Activated naive CD4-positive, alpha-beta T cell treated with anti-CD3 and anti-CD28 coated beads, Interleukin-2, amount 50 U/mL, for 72 hours (primary cell): ENCODE measurements around the gene B4GALNT3. TPM values are rescaled to one million over a fixed set of nuclear protein-coding genes. Genes with fewer than 3 reads are reported as not detected.

Source experiments
- ATAC-seq, 2 donors: fragments of 150-1000 bp; cut with Tn5 transposase; 2 replicates each; pipeline ENCODE4 v1.10.0; 2021; ENCODE audit warnings: mild to moderate bottlenecking in 2 of 2, moderate library complexity in 2 of 2
- DNase-seq, 2 donors: peaks; one replicate each; pipeline ENCODE4 v3.0.0; 2021 to 2022; ENCODE audit warnings: low spot score in 2 of 2
- H3K27ac Mint-ChIP-seq, 2 donors: one replicate each; pipeline ENCODE4 v1.8.0; 2022; ENCODE audit warnings: mild to moderate bottlenecking in 2 of 2, mixed read lengths in 2 of 2
- H3K36me3 Mint-ChIP-seq, 2 donors: one replicate each; pipeline ENCODE4 v1.8.0; 2022; ENCODE audit warnings: mixed read lengths in 2 of 2
- H3K9me3 Mint-ChIP-seq, 2 donors: one replicate each; pipeline ENCODE4 v1.8.0; 2022; ENCODE audit warnings: mixed read lengths in 2 of 2
- total RNA-seq, 2 donors: library from RNA; stranded (reverse); gene quantifications; one replicate each; pipeline ENCODE4 v1.2.3, GENCODE V29; 2022

Gene B4GALNT3
- total RNA-seq, 2 donors from 2014 or later: 1.8 to 3.8 TPM

DNA sequence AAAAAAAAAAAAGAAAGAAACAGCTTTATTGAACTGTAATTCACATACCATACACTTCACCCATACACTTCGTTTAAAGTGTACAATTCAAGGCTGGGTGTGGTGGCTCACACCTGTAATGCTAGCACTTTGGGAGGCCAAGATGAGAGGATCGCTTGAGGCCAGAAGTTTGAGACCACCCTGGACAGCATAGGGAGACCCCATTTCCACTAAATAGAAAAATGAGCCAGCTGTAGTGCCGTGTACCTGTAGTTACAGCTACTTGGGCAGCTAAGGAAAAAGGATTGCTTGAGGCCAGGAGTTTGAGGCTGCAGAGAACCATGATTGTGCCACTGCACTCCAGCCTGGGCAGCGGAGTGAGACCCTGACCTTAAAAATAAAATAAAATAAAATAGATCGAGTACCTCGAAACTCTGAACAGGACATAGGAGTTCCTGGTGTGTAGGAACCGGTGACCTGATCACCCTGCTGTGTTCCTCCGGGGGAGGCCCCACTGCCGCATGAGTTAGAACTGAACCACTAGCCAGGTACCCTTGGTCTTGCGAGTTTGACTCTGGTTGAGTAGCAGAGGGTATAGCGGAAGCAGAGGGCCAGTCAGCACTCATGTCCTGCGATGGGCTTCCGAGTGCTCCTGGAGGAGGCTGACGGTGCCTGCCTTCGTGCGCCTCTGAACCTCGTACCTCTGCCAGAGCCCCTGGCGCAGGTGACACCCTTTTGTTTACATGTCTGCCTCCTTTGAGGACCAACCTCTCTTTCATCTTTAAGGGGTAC is 80.0 kb downstream of the B4GALNT3 start:
- Mint-ChIP-seq H3K36me3 (no peaks in the 10 kb centered on the region), H3K27ac (peak overlapping the region in 1 of 2 donors; percentile 38), H3K9me3 (no peaks in the 10 kb centered on the region)
- ATAC-seq: no peak
- no peak for DNase-seq

DNA sequence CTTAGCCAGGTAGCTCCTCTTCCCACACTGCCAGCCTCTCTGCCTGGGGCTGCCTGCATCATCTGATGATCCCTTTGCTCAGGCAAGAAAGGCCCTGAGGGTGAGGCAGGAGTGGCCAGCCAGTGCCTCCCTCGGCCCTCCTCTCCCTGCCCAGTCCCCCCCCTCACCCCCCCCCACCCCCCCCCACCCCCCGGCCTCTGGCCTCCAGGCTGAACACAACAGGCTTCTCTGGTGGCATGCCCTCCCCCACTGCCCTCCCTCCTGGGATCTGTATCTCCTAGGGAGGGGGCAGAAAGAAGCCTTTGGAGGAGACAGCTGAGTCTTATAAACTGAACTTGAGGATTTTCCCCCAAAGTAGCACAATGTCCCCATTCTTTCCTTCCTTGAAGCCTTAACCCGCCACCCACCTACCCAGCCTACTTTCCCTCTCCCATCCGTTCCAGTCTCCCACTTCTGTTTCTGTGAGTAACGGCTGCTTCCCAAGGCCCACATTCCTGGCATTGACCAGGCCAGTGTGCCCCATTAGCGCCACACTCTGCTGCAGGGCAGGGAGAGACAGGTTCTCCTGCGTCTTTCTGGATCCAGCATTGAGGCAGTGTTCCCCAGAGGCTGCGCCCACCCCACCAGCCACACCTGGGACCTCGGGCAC is 82.1 kb downstream of the B4GALNT3 start:
- no peak overlapping the region for H3K27ac Mint-ChIP-seq
- H3K9me3 Mint-ChIP-seq: no peaks in the 10 kb centered on the region
- no peak for ATAC-seq

DNA sequence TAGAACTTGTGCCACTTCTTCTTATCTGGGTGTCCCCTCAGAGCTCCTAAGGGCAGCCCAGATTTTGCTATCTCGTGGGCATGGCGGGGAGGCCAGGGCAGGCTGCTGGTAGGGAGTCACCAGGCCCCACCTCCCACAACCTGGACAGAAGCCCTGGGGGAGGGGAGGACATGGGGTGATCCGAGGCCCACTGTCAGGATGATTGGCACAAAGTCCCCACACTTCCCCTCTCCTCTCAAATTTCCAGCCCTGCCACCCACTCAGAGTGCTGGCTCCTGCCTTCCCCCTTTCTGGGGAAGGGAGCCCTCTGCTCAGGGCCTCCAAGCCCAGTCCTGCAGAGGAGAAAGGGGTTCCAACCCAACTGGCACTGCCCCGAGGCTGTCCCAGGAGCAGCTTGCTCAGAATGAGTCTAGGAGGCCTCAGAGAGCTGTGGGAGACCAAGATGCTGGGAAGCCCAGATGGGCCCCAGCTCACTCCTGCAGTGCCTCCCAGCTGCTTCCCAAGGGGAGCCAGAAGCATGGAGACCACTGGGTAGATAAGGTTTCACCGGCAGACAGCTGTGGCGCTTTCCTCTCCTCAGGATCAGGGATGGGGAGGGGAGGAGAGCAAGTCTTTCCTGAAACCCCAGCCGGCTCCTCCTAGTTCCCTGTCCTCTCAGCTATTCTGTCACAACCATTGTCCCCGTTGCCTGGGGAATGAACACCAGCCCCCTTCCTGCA is 82.8 kb downstream of the B4GALNT3 start:
- H3K27ac Mint-ChIP-seq: no peak overlapping the region

More for the DNA sequence above, 82.1 kb downstream of the B4GALNT3 start:
- H3K36me3 Mint-ChIP-seq: no peaks in the 10 kb centered on the region
- DNase-seq: no peak

DNA sequence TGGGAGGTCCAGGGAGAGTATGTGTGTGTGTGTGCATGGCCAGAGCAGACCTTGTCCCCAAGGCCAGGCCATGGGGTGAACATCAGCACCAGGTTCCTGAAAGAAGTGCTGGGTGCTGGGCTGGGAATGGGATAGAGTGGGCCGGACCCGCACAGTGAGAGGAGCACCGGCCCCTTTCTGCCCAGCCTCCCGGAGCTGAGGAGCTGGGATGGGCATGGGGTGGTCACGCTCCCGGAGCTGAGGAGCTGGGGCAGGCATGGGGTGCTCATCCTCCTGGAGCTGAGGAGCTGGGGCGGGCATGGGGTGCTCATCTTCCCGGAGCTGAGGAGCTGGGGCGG is 83.3 kb downstream of the B4GALNT3 start:
- Mint-ChIP-seq H3K9me3 (no peaks in the 10 kb centered on the region), H3K36me3 (no peaks in the 10 kb centered on the region), H3K27ac (no peak overlapping the region)
- ATAC-seq: no peak
- no peak for DNase-seq

More for the DNA sequence above, 82.8 kb downstream of the B4GALNT3 start:
- H3K36me3 Mint-ChIP-seq: no peaks in the 10 kb centered on the region
- DNase-seq (no peak), ATAC-seq (no peak)
- no peaks in the 10 kb centered on the region for H3K9me3 Mint-ChIP-seq

DNA sequence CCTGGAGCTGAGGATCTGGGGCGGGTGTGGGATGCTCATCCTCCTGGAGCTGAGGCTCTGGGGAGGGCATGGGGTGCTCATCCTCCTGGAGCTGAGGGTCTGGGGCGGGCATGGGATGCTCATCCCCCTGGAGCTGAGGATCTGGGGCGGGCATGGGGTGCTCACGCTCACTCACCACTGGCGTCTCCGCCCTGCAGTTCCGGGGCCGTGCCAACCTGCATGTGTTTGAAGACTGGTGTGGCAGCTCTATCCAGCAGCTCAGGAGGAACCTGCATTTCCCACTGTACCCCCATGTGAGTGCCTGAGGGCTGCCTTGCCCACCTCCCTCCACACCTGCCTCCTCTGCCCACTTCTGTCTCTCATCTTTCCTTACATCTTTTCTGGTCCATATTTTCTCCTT is 84.4 kb downstream of the B4GALNT3 start:
- no peak for DNase-seq
- no peaks in the 10 kb centered on the region for H3K36me3 Mint-ChIP-seq
- ATAC-seq: no peak
- no peak overlapping the region for H3K27ac Mint-ChIP-seq
- no peaks in the 10 kb centered on the region for H3K9me3 Mint-ChIP-seq

DNA sequence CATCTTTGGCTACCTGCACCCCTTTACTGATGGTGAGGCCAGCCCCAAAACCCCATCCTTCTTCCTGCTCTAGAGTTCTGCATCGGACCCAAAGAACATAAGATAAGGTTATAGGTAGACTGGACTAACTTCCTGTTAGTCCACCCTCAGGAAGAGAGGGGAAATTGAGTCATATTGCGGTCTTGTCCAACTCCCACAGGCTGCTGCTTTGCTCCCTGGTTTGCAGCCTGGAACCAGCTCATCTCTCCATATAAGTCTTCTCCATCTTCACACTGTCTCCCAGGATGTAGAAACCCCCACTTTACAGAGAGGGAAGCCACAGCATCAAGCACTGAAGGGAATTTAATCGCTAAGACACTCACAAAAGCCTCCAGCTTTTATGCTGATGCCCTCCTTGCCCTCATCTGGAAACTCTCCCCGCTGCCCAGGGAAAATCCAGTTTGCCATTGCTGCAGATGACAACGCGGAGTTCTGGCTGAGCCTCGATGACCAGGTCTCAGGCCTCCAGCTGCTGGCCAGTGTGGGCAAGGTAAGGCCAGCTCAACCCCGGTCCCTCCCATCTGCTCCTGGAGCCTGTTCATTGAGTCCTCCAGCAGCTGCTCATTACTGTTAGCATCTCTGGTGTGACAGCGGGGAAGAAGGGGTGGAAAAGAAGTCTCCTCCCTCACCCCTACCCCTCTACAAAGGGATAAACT is 85.3 kb downstream of the B4GALNT3 start:
- DNase-seq: no peak
- H3K9me3 Mint-ChIP-seq: no peaks in the 10 kb centered on the region
- peak overlapping the region in 1 of 2 donors; percentile 15 for H3K27ac Mint-ChIP-seq
- ATAC-seq: no peak
- no peaks in the 10 kb centered on the region for H3K36me3 Mint-ChIP-seq

DNA sequence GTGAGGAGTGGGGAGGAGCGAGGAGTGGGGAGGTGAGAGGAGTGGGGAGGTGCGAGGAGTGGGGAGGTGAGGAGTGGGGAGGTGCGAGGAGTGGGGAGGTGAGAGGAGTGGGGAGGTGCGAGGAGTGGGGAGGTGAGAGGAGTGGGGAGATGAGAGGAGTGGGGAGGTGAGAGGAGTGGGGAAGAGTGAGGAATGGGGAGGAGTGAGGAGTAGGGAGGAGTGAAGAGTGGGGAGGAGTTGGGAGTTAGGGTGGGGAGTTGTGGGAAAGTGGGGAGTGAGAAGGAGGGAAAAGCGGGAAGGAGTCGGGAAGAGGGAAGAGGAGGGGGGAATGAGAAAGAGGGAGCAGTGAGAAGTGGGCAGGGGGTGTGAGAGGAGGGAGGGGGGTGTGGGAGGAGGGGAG is 86.1 kb downstream of the B4GALNT3 start:
- no peak for ATAC-seq
- no peaks in the 10 kb centered on the region for H3K9me3 Mint-ChIP-seq
- no peak for DNase-seq
- no peaks in the 10 kb centered on the region for H3K36me3 Mint-ChIP-seq
- no peak overlapping the region for H3K27ac Mint-ChIP-seq

DNA sequence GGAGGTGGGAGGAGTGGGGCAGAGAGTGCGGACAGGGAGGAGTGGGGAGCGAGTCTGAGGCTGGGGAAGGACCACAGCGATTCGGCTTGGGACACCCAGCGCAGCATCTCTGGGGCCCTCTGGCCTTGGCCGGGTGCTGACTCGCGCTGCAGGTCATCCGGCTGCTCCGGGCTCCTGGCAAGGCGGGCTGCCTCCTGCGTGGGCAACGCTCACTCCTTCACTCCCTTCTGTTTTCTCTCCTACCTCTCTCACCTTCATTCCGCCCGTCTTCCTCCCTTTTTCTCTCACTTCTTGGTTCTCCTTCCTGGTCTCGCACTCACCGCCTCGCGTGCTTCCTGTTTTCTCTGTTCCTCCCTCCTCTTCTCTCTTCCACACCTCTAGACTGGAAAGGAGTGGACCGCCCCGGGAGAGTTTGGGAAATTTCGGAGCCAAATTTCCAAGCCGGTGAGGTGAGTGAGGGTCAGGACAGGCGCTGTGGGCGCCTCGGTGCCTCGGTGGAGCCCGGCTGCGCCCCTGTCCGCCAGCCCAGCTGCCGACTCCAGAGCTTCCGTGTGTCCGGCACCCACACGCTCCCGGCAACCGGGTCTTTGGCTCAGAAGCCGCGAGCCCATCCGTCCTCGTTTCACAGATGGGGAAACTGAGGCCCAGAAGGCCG is 86.7 kb downstream of the B4GALNT3 start:
- ATAC-seq (no peak), DNase-seq (no peak)
- Mint-ChIP-seq H3K27ac (peak overlapping the region in 1 of 2 donors; percentile 40), H3K36me3 (no peaks in the 10 kb centered on the region), H3K9me3 (no peaks in the 10 kb centered on the region)

DNA sequence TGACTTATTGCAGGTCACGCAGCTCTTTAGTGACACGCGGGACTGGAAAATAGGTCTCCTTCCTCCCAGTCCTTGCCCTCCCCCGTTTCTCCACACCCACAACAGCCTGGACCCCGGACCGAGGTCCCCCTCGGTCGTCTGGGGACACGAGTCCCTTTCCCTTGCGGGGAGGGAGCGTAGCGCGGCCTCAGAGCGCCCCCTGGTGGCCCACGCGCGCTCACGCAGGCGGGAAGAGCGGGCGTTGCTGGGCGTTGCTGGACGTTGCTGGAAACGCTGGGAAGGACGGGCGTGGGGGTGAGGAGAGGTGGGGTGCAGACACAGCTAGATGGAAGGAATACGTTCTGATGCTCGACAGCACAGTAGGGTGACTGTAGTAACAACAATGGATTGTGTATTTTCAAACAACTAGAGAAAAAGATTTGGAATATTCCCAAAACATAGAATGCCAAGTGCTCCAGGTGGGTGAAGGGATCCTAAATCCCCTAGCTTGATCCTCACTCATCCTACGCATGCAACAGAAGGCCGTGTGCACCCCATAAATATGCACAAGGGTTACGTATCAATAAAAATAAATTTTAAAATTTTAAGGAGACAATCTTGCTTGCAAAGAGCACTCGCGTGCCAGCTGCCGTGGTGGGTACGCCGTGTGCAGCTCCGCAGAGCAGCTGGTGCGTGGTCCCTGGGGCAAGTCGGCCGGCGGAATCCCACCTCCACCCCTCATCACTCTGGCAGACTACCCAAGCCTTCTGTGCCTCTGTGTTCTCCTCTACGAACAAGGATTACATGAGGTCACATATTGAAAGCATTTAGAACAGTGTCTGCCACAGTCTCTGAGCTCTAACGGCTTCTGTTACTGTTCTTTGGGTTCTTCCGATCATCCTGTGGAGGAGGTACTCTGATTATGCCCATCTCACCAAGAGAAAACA is 87.4 kb downstream of the B4GALNT3 start:
- Mint-ChIP-seq H3K9me3 (no peaks in the 10 kb centered on the region), H3K36me3 (no peaks in the 10 kb centered on the region), H3K27ac (peak overlapping the region in 1 of 2 donors; percentile 40)
- DNase-seq: peak; percentile 74 to 87
- peak; percentile 87 for ATAC-seq

DNA sequence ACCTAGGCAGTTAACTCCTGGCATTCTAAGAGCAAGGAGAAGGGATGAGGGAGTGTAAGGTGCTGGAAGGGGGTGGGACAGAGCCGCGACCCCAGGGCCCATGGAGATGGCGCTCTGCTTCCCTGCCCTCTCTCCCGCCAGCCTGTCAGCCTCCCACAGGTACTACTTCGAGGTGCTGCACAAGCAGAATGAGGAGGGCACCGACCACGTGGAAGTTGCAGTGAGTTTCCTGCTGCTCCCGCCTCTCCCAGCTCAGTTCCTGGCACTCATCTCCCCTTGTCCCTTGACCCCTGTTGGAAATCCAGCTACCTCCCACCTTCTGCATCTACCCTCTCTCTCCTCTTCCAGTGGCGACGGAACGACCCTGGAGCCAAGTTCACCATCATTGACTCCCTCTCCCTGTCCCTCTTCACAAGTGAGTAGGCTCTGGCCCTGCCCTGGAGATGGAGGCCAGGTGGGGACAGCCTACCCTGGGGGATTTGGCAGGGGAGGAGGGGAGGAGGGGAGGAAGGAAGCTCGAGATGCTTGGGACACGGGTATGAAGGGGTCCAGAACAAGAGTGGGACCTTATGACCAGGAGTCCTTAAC is 88.2 kb downstream of the B4GALNT3 start:
- DNase-seq (no peak), ATAC-seq (no peak)
- H3K9me3 Mint-ChIP-seq: no peaks in the 10 kb centered on the region
- H3K27ac Mint-ChIP-seq: no peak overlapping the region
- no peaks in the 10 kb centered on the region for H3K36me3 Mint-ChIP-seq

DNA sequence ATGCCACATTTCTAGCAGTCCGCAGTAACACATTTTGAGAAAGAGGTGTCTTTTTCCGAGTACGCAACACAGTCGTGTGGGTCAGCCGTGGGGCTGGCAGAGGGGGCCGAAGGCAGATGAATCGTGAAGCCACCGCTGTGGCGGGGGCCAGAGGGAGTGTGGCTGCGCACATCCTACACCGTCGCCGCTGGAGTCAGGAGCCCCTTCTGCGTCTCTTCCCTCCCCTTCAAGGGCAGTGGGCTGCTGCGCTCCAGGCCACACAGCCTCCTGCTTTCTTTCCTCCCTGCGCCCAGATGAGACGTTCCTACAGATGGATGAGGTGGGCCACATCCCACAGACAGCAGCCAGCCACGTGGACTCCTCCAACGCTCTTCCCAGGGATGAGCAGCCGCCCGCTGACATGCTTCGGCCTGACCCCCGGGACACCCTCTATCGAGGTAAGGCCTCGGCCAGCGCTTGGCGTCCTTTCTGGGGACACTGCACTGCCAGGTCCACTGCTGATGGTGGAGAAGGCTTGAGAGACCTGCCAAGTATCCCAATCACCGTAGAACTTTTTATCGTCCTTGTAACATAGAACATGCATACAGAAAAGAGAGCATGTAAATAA is 89.8 kb downstream of the B4GALNT3 start:
- ATAC-seq: no peak
- Mint-ChIP-seq H3K36me3 (peaks cover 11% of the 10 kb centered on the region in 2 donors), H3K27ac (peak overlapping the region in 1 of 2 donors; percentile 41), H3K9me3 (no peaks in the 10 kb centered on the region)
- DNase-seq: no peak

DNA sequence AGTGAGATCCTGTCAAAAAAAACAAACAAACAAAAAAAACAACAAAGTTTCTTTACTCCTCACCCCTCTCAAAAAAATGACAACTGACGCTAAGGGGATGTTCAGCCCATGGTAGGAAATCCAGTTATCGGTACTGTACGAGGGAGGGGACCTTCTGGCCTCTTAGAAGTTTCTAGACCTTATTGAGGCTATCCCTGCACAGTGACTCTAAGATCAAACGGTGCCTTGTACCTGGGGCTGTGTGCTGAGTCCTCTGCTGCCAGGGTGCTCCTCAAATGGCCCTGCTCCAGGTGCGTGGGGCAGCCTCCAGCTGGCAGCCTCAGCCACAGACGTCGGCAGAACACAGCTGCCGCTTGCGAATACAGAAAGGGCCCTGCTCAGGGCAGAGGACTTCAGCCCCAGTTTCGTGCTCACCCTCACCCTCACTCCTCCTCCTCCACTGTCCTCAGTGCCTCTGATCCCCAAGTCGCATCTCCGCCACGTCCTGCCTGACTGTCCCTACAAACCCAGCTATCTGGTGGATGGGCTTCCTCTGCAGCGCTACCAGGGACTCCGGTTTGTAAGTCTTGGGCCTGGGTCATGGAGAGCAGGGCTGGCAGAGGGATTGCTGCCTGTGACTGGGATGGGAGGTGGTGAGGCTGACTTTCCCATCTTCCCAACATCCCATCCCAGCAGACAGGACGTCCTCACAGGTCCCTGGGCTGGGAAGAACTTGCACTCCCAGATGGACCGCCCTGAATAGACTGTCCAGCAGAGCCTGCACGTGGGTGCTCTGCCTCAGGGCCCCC is 90.9 kb downstream of the B4GALNT3 start:
- no peaks in the 10 kb centered on the region for H3K9me3 Mint-ChIP-seq
- DNase-seq (no peak), ATAC-seq (no peak)
- H3K27ac Mint-ChIP-seq: peak overlapping the region in 1 of 2 donors; percentile 50
- peaks cover 11% of the 10 kb centered on the region in 2 donors for H3K36me3 Mint-ChIP-seq

DNA sequence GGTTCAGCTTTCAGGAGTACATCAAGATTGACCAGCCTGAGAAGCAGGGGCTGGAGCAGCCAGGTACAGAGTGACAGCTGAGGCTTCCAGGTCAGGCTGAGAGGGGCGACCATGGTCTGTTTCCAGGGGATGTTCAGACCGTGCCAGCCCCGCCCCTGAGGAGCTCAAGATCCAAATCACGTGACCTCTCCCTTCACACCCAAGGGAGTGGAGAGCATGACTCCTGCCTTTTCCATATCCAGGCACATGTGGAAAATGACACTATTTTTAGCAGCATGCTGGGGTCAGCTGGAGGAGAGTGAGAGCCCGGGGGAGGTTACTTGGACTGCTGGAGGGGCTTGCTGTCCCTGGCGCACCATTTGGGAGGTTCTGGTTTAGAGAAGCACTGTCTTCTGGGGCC is 92.7 kb downstream of the B4GALNT3 start:
- Mint-ChIP-seq H3K36me3 (peaks cover 11% of the 10 kb centered on the region in 2 donors), H3K9me3 (no peaks in the 10 kb centered on the region), H3K27ac (peak overlapping the region in 1 of 2 donors; percentile 93)
- ATAC-seq (no peak), DNase-seq (no peak)
